Measurements from ENCODE around the gene UFC1. TPM values are rescaled to one million over a fixed set of nuclear protein-coding genes. Genes with fewer than 3 reads are reported as not detected.
"Not testable (repeated sequence)": the region's sequence is repeated elsewhere in the genome, so short reads cannot be mapped to it uniquely, and the experiment has no call there.

UFC1 gene
- polyA plus RNA-seq, 1 donor from 2014 or later, result 104 TPM

- Histone ChIP-seq H3K79me2 (replicated peaks; ENCODE audit: insufficient read depth, low read length) (peaks cover 60% of the 10 kb centered on the region), H3K36me3 (ENCODE audit: insufficient read depth, low read length) (no peaks in the 10 kb centered on the region), H3F3A (ENCODE audit: insufficient read depth, low read length, poor library complexity, severe bottlenecking) (no peaks in the 10 kb centered on the region), H3K4me3 (ENCODE audit: low read length) (no peak overlapping the region), H4K20me1 (ENCODE audit: insufficient read depth) (no peaks in the 10 kb centered on the region), H3K27me3 (ENCODE audit: insufficient read depth, low read depth, low read length) (no peaks in the 10 kb centered on the region), H2AFZ (ENCODE audit: low read depth, low read length) (no peak overlapping the region), H3K4me2 (ENCODE audit: low read length) (no peak overlapping the region), H3K9me3 (ENCODE audit: low read length) (no peaks in the 10 kb centered on the region), H3K9me2 (ENCODE audit: insufficient read depth, low read length) (no peaks in the 10 kb centered on the region), H3K27ac (ENCODE audit: low read length) (no peak overlapping the region), H3K9ac (ENCODE audit: low read length) (no peak overlapping the region)
- TF ChIP-seq EP300 (conservative IDR thresholded peaks at IDR 0.05; ENCODE audit: poor library complexity, severe bottlenecking) (no peak), SMC3 (conservative IDR thresholded peaks at IDR 0.05; ENCODE audit: poor library complexity) (no peak), TAF1 (IDR thresholded peaks at IDR 0.05; ENCODE audit: low read depth) (no peak), EZH2 (IDR thresholded peaks at IDR 0.05; ENCODE audit: borderline replicate concordance, insufficient read depth, low read length, poor library complexity, severe bottlenecking) (no peak), REST (IDR thresholded peaks at IDR 0.05; ENCODE audit: borderline replicate concordance) (no peak), MXI1 (conservative IDR thresholded peaks at IDR 0.05; ENCODE audit: poor library complexity, severe bottlenecking) (no peak), RAD21 (conservative IDR thresholded peaks at IDR 0.05) (no peak), POLR2AphosphoS5 (IDR thresholded peaks at IDR 0.05) (no peak)
- TF ChIP-seq, protein P1, sequence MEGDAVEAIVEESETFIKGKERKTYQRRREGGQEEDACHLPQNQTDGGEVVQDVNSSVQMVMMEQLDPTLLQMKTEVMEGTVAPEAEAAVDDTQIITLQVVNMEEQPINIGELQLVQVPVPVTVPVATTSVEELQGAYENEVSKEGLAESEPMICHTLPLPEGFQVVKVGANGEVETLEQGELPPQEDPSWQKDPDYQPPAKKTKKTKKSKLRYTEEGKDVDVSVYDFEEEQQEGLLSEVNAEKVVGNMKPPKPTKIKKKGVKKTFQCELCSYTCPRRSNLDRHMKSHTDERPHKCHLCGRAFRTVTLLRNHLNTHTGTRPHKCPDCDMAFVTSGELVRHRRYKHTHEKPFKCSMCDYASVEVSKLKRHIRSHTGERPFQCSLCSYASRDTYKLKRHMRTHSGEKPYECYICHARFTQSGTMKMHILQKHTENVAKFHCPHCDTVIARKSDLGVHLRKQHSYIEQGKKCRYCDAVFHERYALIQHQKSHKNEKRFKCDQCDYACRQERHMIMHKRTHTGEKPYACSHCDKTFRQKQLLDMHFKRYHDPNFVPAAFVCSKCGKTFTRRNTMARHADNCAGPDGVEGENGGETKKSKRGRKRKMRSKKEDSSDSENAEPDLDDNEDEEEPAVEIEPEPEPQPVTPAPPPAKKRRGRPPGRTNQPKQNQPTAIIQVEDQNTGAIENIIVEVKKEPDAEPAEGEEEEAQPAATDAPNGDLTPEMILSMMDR (IDR thresholded peaks at IDR 0.05; ENCODE audit: poor library complexity, severe bottlenecking), result no peak
These were observed 38.6 kb upstream of the UFC1 start for GRCh38 chr1:161115132-161115711.

DNA sequence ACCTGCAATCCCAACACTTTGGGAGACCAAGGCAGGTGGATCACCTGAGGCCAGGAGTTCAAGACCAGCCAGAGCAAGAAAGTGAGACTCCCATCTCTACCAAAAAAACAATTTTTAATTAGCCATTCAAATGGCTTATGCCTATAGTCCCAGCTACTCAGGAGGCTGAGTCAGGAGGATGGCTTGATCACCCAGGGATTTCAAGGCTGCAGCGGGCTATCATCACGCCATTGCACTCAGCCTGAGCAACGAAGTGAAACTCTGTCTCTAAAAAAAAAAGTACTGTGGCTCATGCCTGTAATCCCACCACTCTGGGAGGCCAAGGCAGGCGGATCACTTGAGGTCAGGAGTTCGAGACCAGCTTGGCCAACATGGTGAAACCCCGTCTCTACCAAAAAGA, 37.8 kb upstream of the UFC1 start:
- Histone ChIP-seq H3K4me3 (ENCODE audit: low read length) (peak overlapping the region; percentile 99), H3K79me2 (replicated peaks; ENCODE audit: insufficient read depth, low read length) (peaks cover 60% of the 10 kb centered on the region)
- not testable (repeated sequence) for H2AFZ ChIP-seq (ENCODE audit: low read depth, low read length); H3K4me2 ChIP-seq (ENCODE audit: low read length); H3K27ac ChIP-seq (ENCODE audit: low read length); H3F3A ChIP-seq (ENCODE audit: insufficient read depth, low read length, poor library complexity, severe bottlenecking); H3K9me2 ChIP-seq (ENCODE audit: insufficient read depth, low read length); H3K9me3 ChIP-seq (ENCODE audit: low read length); H3K27me3 ChIP-seq (ENCODE audit: insufficient read depth, low read depth, low read length); H4K20me1 ChIP-seq (ENCODE audit: insufficient read depth); H3K36me3 ChIP-seq (ENCODE audit: insufficient read depth, low read length); H3K9ac ChIP-seq (ENCODE audit: low read length)
